ENCODE results near the gene TRMU. TPM values are rescaled to one million over a fixed set of nuclear protein-coding genes. Genes with fewer than 3 reads are reported as not detected.

Gene TRMU
- total and polyA plus RNA-seq, 2 of the 4 experiments (the other 2 are of a cell fraction) = 19.0 to 36.4 TPM

DNA sequence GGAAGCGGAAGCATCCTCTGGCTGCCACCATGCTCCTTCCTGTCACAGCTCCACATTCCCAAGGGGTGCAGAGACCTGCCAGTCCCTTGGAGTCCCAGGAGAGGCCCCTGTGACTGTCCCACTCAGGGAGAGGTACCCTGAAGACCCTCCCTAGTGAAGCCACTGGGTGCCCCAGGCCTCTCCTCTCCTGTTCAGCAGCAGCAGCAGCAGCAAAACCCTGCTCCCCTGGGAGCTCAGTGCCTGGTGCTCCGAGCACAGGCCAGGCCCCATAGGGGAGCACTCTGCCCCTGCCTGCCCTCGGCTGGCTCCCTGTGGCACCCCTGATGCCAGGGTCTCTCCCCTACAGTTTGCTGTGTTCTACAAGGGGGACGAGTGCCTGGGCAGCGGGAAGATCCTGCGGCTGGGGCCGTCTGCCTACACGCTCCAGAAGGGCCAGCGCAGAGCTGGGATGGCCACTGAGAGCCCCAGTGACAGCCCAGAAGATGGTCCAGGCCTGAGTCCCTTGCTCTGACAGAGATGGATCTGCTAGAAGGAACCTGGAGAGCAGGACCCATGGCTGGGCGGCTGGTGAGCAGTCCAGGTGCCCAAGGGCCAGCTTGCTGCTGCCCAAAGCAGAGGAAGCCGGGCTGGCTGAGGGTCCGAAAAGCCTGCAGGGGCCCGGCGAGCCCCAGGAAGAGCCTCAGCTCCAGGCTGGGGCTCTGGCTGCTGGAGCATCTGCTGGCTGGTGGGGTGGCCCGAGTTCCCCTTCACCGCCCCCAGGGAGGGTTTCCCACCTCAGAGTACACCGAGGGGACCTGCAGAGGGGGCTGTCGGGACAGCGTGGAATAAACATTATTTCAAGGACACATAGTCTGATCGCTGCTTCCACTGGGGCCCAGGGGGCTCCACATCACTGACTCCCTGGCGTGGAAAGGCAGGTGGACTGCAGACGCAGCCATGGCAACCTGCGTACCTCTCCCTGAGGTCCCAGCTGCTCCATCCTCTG lies 21.3 kb downstream of the TRMU start:
- WGBS, 2 experiments (ENCODE audit: extremely low coverage in 2 of 2, insufficient read length in 1 of 2) = 92% methylated on average over 11 of the region's 23 CpGs; no CpG with 5 or more reads in 1 of the 2 experiments
- H3K36me3 ChIP-seq (ENCODE audit: control insufficient read depth, insufficient read depth, low read length) = peaks cover 47% of the 10 kb centered on the region
- no peak overlapping the region for H3K4ac ChIP-seq (ENCODE audit: low read depth, low read length)
- dilution Hi-C loops (cut with HindIII; ENCODE audit: low sequenced_read_pairs, unreplicated experiment) = no loop called here
- CTCF ChIA-PET = no interaction called here
- intact Hi-C loops (cut with micrococcal nuclease) = no loop called here
- TF ChIP-seq RAD21 (IDR thresholded peaks at IDR 0.05; ENCODE audit: low read length) (no peak), FOS (IDR thresholded peaks at IDR 0.05; ENCODE audit: low read depth, low read length) (no peak), CEBPB (IDR thresholded peaks at IDR 0.05; ENCODE audit: low read depth, low read length) (no peak)
- no peak overlapping the region for H3K18ac ChIP-seq (ENCODE audit: low read depth, low read length)
- no peak overlapping the region for H3K4me3 ChIP-seq (ENCODE audit: insufficient read depth, low read depth, low read length)
- no peak overlapping the region for H3K27ac ChIP-seq (ENCODE audit: insufficient read depth, low read length)
- H4K5ac ChIP-seq (ENCODE audit: low read depth, low read length) = no peak overlapping the region
- H3K4me2 ChIP-seq (ENCODE audit: low read depth, low read length) = no peak overlapping the region
- no peak for ATAC-seq (ENCODE audit: low read depth)
- H3K9me3 ChIP-seq (ENCODE audit: control insufficient read depth, insufficient read depth, low read length) = no peaks in the 10 kb centered on the region
- H3K4me1 ChIP-seq (ENCODE audit: control insufficient read depth, insufficient read depth, low read length) = no peaks in the 10 kb centered on the region
- H2AK5ac ChIP-seq (ENCODE audit: low read depth, low read length) = no peak overlapping the region
- in situ Hi-C loops (cut with MboI; ENCODE audit: low sequenced_read_pairs) = no loop called here
- H3K9me1 ChIP-seq (ENCODE audit: insufficient read depth, low read length) = no peaks in the 10 kb centered on the region
- no peak overlapping the region for H4K91ac ChIP-seq (ENCODE audit: insufficient read depth, low read depth, low read length)
- no peak overlapping the region for H3K9ac ChIP-seq (ENCODE audit: low read depth, low read length)
- no peak for DNase-seq
- no peak overlapping the region for H2AFZ ChIP-seq (replicated peaks; ENCODE audit: low read length, poor library complexity)
- no peak overlapping the region for H2BK120ac ChIP-seq (ENCODE audit: low read depth, low read length)
- no peak overlapping the region for H2BK20ac ChIP-seq (ENCODE audit: low read depth, low read length)
- POLR2A ChIA-PET (ENCODE audit: unreplicated experiment) = no interaction called here
- no peak overlapping the region for H3K56ac ChIP-seq (ENCODE audit: extremely low read depth, insufficient read depth, low read length)
- no peak overlapping the region for H2AK9ac ChIP-seq (replicated peaks; ENCODE audit: low read depth, low read length, poor library complexity)
- H3K27me3 ChIP-seq (ENCODE audit: control insufficient read depth, insufficient read depth, low read length) = 0 out of 2 replicates have a peak, but pooled peaks cover 1% of the 10 kb centered on the region
- no peak overlapping the region for H3K14ac ChIP-seq (replicated peaks; ENCODE audit: low read depth, low read length)
- H2BK5ac ChIP-seq (ENCODE audit: low read depth, low read length, poor library complexity, severe bottlenecking) = no peak overlapping the region
- H2BK15ac ChIP-seq (ENCODE audit: low read depth, low read length) = no peak overlapping the region
- no peak overlapping the region for H4K8ac ChIP-seq (ENCODE audit: low read depth in 2 of 2, low read length in 2 of 2)
- no peak overlapping the region for H3K23ac ChIP-seq (ENCODE audit: low read depth, low read length)
- BruUV-seq (replicated peaks) = no TSS peak
- no peaks in the 10 kb centered on the region; a peak in 2 of 4 replicates for H3K79me1 ChIP-seq (ENCODE audit: low read depth in 1 of 2, low read length in 2 of 2)
- H4K20me1 ChIP-seq (ENCODE audit: insufficient read depth, low read length) = peaks cover 27% of the 10 kb centered on the region
